Measurements from ENCODE around the gene HHAT. TPM values are rescaled to one million over a fixed set of nuclear protein-coding genes. Genes with fewer than 3 reads are reported as not detected.

The HHAT gene
- total RNA-seq, 1 donor from 2014 or later, result 11.4 TPM

- Histone ChIP-seq H3K27ac (ENCODE audit: low read depth, low read length) (no peak overlapping the region), H3K4me2 (ENCODE audit: low read length) (no peak overlapping the region)
- no peak for FAIRE-seq
These were observed 33.0 kb downstream of the HHAT start for GRCh38 chr1:210361665-210362064.

GRCh38 chr1:210362526-210362925 is 33.8 kb downstream of the HHAT start:
- no peaks in the 10 kb centered on the region for H3K9me3 Mint-ChIP-seq (ENCODE audit: unreplicated experiment)
- H3K27me3 Mint-ChIP-seq (ENCODE audit: low read depth, unreplicated experiment), result no peaks in the 10 kb centered on the region
- no peak overlapping the region for H3K4me2 ChIP-seq (ENCODE audit: low read length)
- FAIRE-seq (no peak), DNase-seq (ENCODE audit: low read depth) (peak; percentile 73)
- H2AFZ ChIP-seq (ENCODE audit: low read depth, low read length), result no peak overlapping the region
- H3K36me3 Mint-ChIP-seq (ENCODE audit: low read depth, unreplicated experiment), result no peaks in the 10 kb centered on the region
- no peak overlapping the region for H3K4me3 Mint-ChIP-seq (ENCODE audit: unreplicated experiment)
- H3K9ac ChIP-seq (ENCODE audit: low read length), result no peak overlapping the region
- no peaks in the 10 kb centered on the region for H4K20me1 ChIP-seq (ENCODE audit: insufficient read depth, low read length)
- TF ChIP-seq CTCF (IDR thresholded peaks at IDR 0.05; ENCODE audit: insufficient read depth, low read depth, low read length), result no peak
- TF ChIP-seq EZH2 (IDR thresholded peaks at IDR 0.05; ENCODE audit: insufficient read depth, low read length), result no peak
- peaks cover 16% of the 10 kb centered on the region for H3K4me1 Mint-ChIP-seq (ENCODE audit: low read depth, unreplicated experiment)
- no peak overlapping the region for H3K27ac Mint-ChIP-seq (ENCODE audit: unreplicated experiment)
- H3K79me2 ChIP-seq (ENCODE audit: insufficient read depth, low read length), result no peaks in the 10 kb centered on the region
- H3K27ac ChIP-seq (ENCODE audit: low read depth, low read length), result no peak overlapping the region
- H3K4me3 ChIP-seq (ENCODE audit: insufficient read depth, low read depth, low read length), result no peak overlapping the region
- no peaks in the 10 kb centered on the region for H3K4me1 ChIP-seq (ENCODE audit: insufficient read depth, low read length)
- no peaks in the 10 kb centered on the region for H3K36me3 ChIP-seq (ENCODE audit: insufficient read depth, low read length)
- H3K27me3 ChIP-seq (ENCODE audit: insufficient read depth, low read length), result peaks cover 7% of the 10 kb centered on the region
- no peaks in the 10 kb centered on the region for H3K9me3 ChIP-seq (ENCODE audit: insufficient read depth, low read depth, low read length)

More at GRCh38 chr1:210361665-210362064, 33.0 kb downstream of the HHAT start:
- Histone ChIP-seq H3K9ac (ENCODE audit: low read length) (no peak overlapping the region), H3K9me3 (ENCODE audit: insufficient read depth, low read depth, low read length) (no peaks in the 10 kb centered on the region), H3K79me2 (ENCODE audit: insufficient read depth, low read length) (no peaks in the 10 kb centered on the region), H4K20me1 (ENCODE audit: insufficient read depth, low read length) (no peaks in the 10 kb centered on the region), H3K36me3 (ENCODE audit: insufficient read depth, low read length) (no peaks in the 10 kb centered on the region), H3K4me1 (ENCODE audit: insufficient read depth, low read length) (no peaks in the 10 kb centered on the region), H3K27me3 (ENCODE audit: insufficient read depth, low read length) (peaks cover 4% of the 10 kb centered on the region), H3K4me3 (ENCODE audit: insufficient read depth, low read depth, low read length) (no peak overlapping the region), H2AFZ (ENCODE audit: low read depth, low read length) (no peak overlapping the region)
- TF ChIP-seq EZH2 (IDR thresholded peaks at IDR 0.05; ENCODE audit: insufficient read depth, low read length) (no peak), CTCF (IDR thresholded peaks at IDR 0.05; ENCODE audit: insufficient read depth, low read depth, low read length) (no peak)
- Mint-ChIP-seq H3K36me3 (ENCODE audit: low read depth, unreplicated experiment) (no peaks in the 10 kb centered on the region), H3K27ac (ENCODE audit: unreplicated experiment) (no peak overlapping the region), H3K27me3 (ENCODE audit: low read depth, unreplicated experiment) (no peaks in the 10 kb centered on the region), H3K4me1 (ENCODE audit: low read depth, unreplicated experiment) (peaks cover 9% of the 10 kb centered on the region), H3K9me3 (ENCODE audit: unreplicated experiment) (no peaks in the 10 kb centered on the region), H3K4me3 (ENCODE audit: unreplicated experiment) (no peak overlapping the region)
- no peak for DNase-seq (ENCODE audit: low read depth)

DNA sequence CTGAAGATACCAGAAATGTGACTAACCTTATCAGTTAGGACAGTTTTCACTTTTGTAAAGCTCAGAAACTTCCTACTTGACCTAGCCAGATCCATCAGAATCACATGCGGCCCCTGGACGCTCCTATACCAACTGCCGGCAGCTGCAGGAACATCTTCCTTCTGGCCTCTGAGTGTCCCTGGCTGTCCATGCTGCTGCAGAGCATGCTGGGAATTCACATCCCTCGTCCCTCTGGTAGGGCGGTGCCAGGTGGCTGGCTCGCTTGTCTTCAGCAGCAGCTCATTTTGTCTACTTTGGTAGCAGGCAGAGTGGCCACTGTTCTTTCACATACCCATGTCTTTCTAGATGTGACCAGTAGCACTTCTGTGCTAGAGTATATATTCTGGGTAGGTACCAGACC is 34.4 kb downstream of the HHAT start:
- H3K4me3 Mint-ChIP-seq (ENCODE audit: unreplicated experiment), result no peak overlapping the region
- Histone ChIP-seq H3K4me2 (ENCODE audit: low read length) (no peak overlapping the region), H3K9ac (ENCODE audit: low read length) (no peak overlapping the region), H3K4me3 (ENCODE audit: insufficient read depth, low read depth, low read length) (no peak overlapping the region), H3K27ac (ENCODE audit: low read depth, low read length) (no peak overlapping the region), H4K20me1 (ENCODE audit: insufficient read depth, low read length) (no peaks in the 10 kb centered on the region), H3K36me3 (ENCODE audit: insufficient read depth, low read length) (no peaks in the 10 kb centered on the region), H3K4me1 (ENCODE audit: insufficient read depth, low read length) (no peaks in the 10 kb centered on the region), H3K9me3 (ENCODE audit: insufficient read depth, low read depth, low read length) (no peaks in the 10 kb centered on the region), H3K27me3 (ENCODE audit: insufficient read depth, low read length) (peaks cover 7% of the 10 kb centered on the region), H3K79me2 (ENCODE audit: insufficient read depth, low read length) (no peaks in the 10 kb centered on the region), H2AFZ (ENCODE audit: low read depth, low read length) (no peak overlapping the region)
- peaks cover 16% of the 10 kb centered on the region for H3K4me1 Mint-ChIP-seq (ENCODE audit: low read depth, unreplicated experiment)
- H3K36me3 Mint-ChIP-seq (ENCODE audit: low read depth, unreplicated experiment), result no peaks in the 10 kb centered on the region
- no peaks in the 10 kb centered on the region for H3K9me3 Mint-ChIP-seq (ENCODE audit: unreplicated experiment)
- DNase-seq (ENCODE audit: low read depth), result no peak
- no peak for FAIRE-seq
- no peaks in the 10 kb centered on the region for H3K27me3 Mint-ChIP-seq (ENCODE audit: low read depth, unreplicated experiment)
- no peak overlapping the region for H3K27ac Mint-ChIP-seq (ENCODE audit: unreplicated experiment)
- TF ChIP-seq EZH2 (IDR thresholded peaks at IDR 0.05; ENCODE audit: insufficient read depth, low read length), result no peak
- no peak for TF ChIP-seq CTCF (IDR thresholded peaks at IDR 0.05; ENCODE audit: insufficient read depth, low read depth, low read length)
